NCI-H146 treated with DMSO at 0.1 percent for 48 hours (cell line): ENCODE results near the gene MYO1H.
A peak's percentile ranks its signal among the peaks of the same experiment; 100 is the strongest.
"Not testable (repeated sequence)": the region's sequence is repeated elsewhere in the genome, so short reads cannot be mapped to it uniquely, and the experiment has no call there.

Experiments
- DNase-seq: peaks from one replicate; lab custom pipeline; 2025; ENCODE audit not compliant: unreplicated experiment; lab: John Stamatoyannopoulos, UW

The MYO1H gene

GRCh38 chr12:109418848-109419480 lies 71.3 kb downstream of the MYO1H start:
- no peak for DNase-seq

- no peak for DNase-seq
These were observed 73.8 kb downstream of the MYO1H start for GRCh38 chr12:109421355-109422087.

- no peak for DNase-seq
These were observed 74.6 kb downstream of the MYO1H start for GRCh38 chr12:109422251-109422650.

- no peak for DNase-seq
These were observed 75.7 kb downstream of the MYO1H start for GRCh38 chr12:109423392-109423791.

- peak; percentile 65 for DNase-seq
These were observed 80.4 kb downstream of the MYO1H start for GRCh38 chr12:109428037-109428629.

GRCh38 chr12:109428804-109429203 lies 81.1 kb downstream of the MYO1H start:
- DNase-seq: not testable (repeated sequence)

GRCh38 chr12:109430244-109430643 lies 82.5 kb downstream of the MYO1H start:
- DNase-seq: no peak

- no peak for DNase-seq
These were observed 84.7 kb downstream of the MYO1H start for GRCh38 chr12:109432431-109432830.

GRCh38 chr12:109432842-109433304 lies 85.2 kb downstream of the MYO1H start:
- peak; percentile 60 for DNase-seq

- DNase-seq: no peak
These were observed 85.9 kb downstream of the MYO1H start for GRCh38 chr12:109433618-109434017.

GRCh38 chr12:109434582-109434981 lies 86.9 kb downstream of the MYO1H start:
- no peak for DNase-seq

- no peak for DNase-seq
These were observed 87.9 kb downstream of the MYO1H start for GRCh38 chr12:109435428-109436187.

GRCh38 chr12:109436188-109436560 lies 88.5 kb downstream of the MYO1H start:
- DNase-seq: no peak

- DNase-seq: no peak
These were observed 91.5 kb downstream of the MYO1H start for GRCh38 chr12:109439181-109439580.

- not testable (repeated sequence) for DNase-seq
These were observed 92.3 kb downstream of the MYO1H start for GRCh38 chr12:109439951-109440350.

GRCh38 chr12:109440851-109441490 lies 93.3 kb downstream of the MYO1H start:
- peak; percentile 72 for DNase-seq

- DNase-seq: no peak
These were observed 96.1 kb downstream of the MYO1H start for GRCh38 chr12:109443794-109444193.

- no peak for DNase-seq
These were observed 96.6 kb downstream of the MYO1H start for GRCh38 chr12:109444259-109444658.

- no peak for DNase-seq
These were observed 97.5 kb downstream of the MYO1H start for GRCh38 chr12:109445191-109445609.

- DNase-seq: no peak
These were observed 99.2 kb downstream of the MYO1H start for GRCh38 chr12:109446869-109447268.

- DNase-seq: no peak
These were observed 99.8 kb downstream of the MYO1H start for GRCh38 chr12:109447482-109447881.
